WTC11 (cell line): Measurements from ENCODE around the gene HIPK2. TPM values are rescaled to one million over a fixed set of nuclear protein-coding genes. Genes with fewer than 3 reads are reported as not detected.

Source experiments
- ATAC-seq: fragments of 200-7000 bp; cut with Tn5 transposase; 2 replicates; pipeline ENCODE4 v1.10.0; 2021; ENCODE audit warnings: mild to moderate bottlenecking, moderate library complexity
- CTCF ChIA-PET: fragments of 300-600 bp; sonication (Branson Sonifier 250); formaldehyde crosslinking; loops from one replicate; lab custom pipeline; 2021; ENCODE audit warnings: antibody characterized with exemption; lab: Charles Lee
- POLR2A ChIA-PET: fragments of 350-600 bp; sonication (Branson Sonifier 250); formaldehyde crosslinking; loops from one replicate; lab custom pipeline; 2021; ENCODE audit warnings: antibody characterized with exemption; lab: Charles Lee
- DNase-seq: peaks from one replicate; pipeline ENCODE4 v3.0.0; 2021; ENCODE audit warnings: low spot score
- H3K27ac Mint-ChIP-seq: 2 replicates; pipeline ENCODE4 v1.8.0; 2021; ENCODE audit warnings: mixed read lengths
- H3K27me3 Mint-ChIP-seq: 2 replicates; pipeline ENCODE4 v1.8.0; 2021; ENCODE audit warnings: low read depth, mild to moderate bottlenecking, moderate library complexity, mixed read lengths
- H3K36me3 Mint-ChIP-seq: 2 replicates; pipeline ENCODE4 v1.8.0; 2021; ENCODE audit warnings: mixed read lengths
- H3K4me1 Mint-ChIP-seq: 2 replicates; pipeline ENCODE4 v1.8.0; 2022; ENCODE audit warnings: mixed read lengths
- H3K4me3 Mint-ChIP-seq: 2 replicates; pipeline ENCODE4 v1.8.0; 2021; ENCODE audit warnings: mild to moderate bottlenecking, moderate library complexity, mixed read lengths
- H3K9me3 Mint-ChIP-seq: 2 replicates; pipeline ENCODE4 v1.8.0; 2021; ENCODE audit warnings: mixed read lengths
- ATF6 ChIP-seq: sonication (generic); formaldehyde crosslinking; IDR thresholded peaks from 2 replicates; pipeline ENCODE4 v1.8.1; 2023; ENCODE audit warnings: mild to moderate bottlenecking, missing genetic modification reagents
- CREB1 ChIP-seq: sonication (generic); formaldehyde crosslinking; IDR thresholded peaks from 2 replicates; pipeline ENCODE4 v1.8.0; 2023; ENCODE audit warnings: mild to moderate bottlenecking, missing genetic modification reagents
- GABPB1 ChIP-seq: sonication (generic); formaldehyde crosslinking; IDR thresholded peaks from 2 replicates; pipeline ENCODE4 v1.8.1; 2023; ENCODE audit warnings: mild to moderate bottlenecking, missing genetic modification reagents
- MAX ChIP-seq: sonication (generic); formaldehyde crosslinking; IDR thresholded peaks from 2 replicates; pipeline ENCODE4 v1.8.0; 2022; ENCODE audit warnings: mild to moderate bottlenecking, missing genetic modification reagents
- PRDM15 ChIP-seq: sonication (generic); formaldehyde crosslinking; IDR thresholded peaks from 2 replicates; pipeline ENCODE4 v1.8.0; 2022; ENCODE audit warnings: missing genetic modification reagents
- SMAD4 ChIP-seq: sonication (generic); formaldehyde crosslinking; IDR thresholded peaks from 2 replicates; pipeline ENCODE4 v1.8.0; 2022; ENCODE audit warnings: mild to moderate bottlenecking, missing genetic modification reagents
- TCF7 ChIP-seq: sonication (generic); formaldehyde crosslinking; IDR thresholded peaks from 2 replicates; pipeline ENCODE4 v1.8.0; 2022; ENCODE audit warnings: mild to moderate bottlenecking, low read depth, missing genetic modification reagents, moderate library complexity
- ZNF121 ChIP-seq: sonication (generic); formaldehyde crosslinking; IDR thresholded peaks from 2 replicates; pipeline ENCODE4 v1.8.0; 2023; ENCODE audit warnings: missing genetic modification reagents
- ZNF396 ChIP-seq: fragments of 250-450 bp; sonication (Bioruptor Pico); IDR thresholded peaks from 2 replicates; pipeline ENCODE4 v1.8.0; 2021; ENCODE audit warnings: mild to moderate bottlenecking, moderate library complexity, borderline replicate concordance
- ZNF532 ChIP-seq: fragments of 250-450 bp; sonication (Bioruptor Pico); IDR thresholded peaks from 2 replicates; pipeline ENCODE4 v1.9.0; 2021; ENCODE audit warnings: mild to moderate bottlenecking, borderline replicate concordance
- total RNA-seq: library from RNA; stranded (reverse); gene quantifications from 3 replicates; pipeline ENCODE4 v1.2.3, GENCODE V29; 2021
- TF ChIP-seq, protein P1 (sequence below): sonication (generic); formaldehyde crosslinking; IDR thresholded peaks from 2 replicates; pipeline ENCODE4 v1.8.1; 2023; ENCODE audit warnings: mild to moderate bottlenecking, moderate library complexity, missing genetic modification reagents

Gene HIPK2
- total RNA-seq, 1 experiment from 2014 or later: 25.3 TPM

- no peak for TF ChIP-seq SMAD4 (CRISPR knock-in tag)
- TF ChIP-seq TCF7 (CRISPR knock-in tag): no peak
- no peak for TF ChIP-seq PRDM15
- no peak for TF ChIP-seq CREB1 (CRISPR knock-in tag)
- no peak for TF ChIP-seq ZNF396 (CRISPR knock-in tag)
- TF ChIP-seq, all 79 proteins: peak for 0
These were observed 57.6 kb downstream of the HIPK2 start (continued) for GRCh38 chr7:139720186-139720585.

DNA sequence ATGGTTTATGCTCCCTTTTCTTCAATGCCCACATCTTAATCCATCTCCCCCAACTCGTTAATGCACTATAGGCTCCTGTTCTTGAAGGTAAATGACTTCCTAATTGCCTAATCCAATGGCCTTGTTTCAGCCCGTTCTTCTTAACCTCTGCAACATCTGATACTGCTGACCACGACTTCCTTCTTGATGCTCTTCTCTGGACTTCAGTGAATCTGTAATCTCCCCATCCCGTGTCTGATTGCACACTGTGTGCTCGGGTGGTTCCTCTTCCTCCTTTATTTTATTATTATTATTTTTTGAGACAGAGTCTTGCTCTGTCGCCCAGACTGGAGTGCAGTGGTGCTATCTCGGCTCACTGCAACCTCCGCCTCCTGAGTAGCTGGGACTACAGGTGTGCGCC is 58.9 kb downstream of the HIPK2 start:
- no peak overlapping the region for H3K4me3 Mint-ChIP-seq
- no peaks in the 10 kb centered on the region for H3K27me3 Mint-ChIP-seq
- TF ChIP-seq ZNF396 (CRISPR knock-in tag): no peak
- TF ChIP-seq GABPB1 (CRISPR knock-in tag): no peak
- TF ChIP-seq MAX (CRISPR knock-in tag): no peak
- TF ChIP-seq, protein P1, sequence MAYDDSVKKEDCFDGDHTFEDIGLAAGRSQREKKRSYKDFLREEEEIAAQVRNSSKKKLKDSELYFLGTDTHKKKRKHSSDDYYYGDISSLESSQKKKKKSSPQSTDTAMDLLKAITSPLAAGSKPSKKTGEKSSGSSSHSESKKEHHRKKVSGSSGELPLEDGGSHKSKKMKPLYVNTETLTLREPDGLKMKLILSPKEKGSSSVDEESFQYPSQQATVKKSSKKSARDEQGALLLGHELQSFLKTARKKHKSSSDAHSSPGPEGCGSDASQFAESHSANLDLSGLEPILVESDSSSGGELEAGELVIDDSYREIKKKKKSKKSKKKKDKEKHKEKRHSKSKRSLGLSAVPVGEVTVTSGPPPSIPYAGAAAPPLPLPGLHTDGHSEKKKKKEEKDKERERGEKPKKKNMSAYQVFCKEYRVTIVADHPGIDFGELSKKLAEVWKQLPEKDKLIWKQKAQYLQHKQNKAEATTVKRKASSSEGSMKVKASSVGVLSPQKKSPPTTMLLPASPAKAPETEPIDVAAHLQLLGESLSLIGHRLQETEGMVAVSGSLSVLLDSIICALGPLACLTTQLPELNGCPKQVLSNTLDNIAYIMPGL (CRISPR knock-in tag): no peak
- TF ChIP-seq, all 79 proteins: peak for 0
- no peak for DNase-seq
- no peak overlapping the region for H3K27ac Mint-ChIP-seq
- no peak for ATAC-seq
- no peaks in the 10 kb centered on the region for H3K9me3 Mint-ChIP-seq
- POLR2A ChIA-PET: no interaction called here
- H3K36me3 Mint-ChIP-seq: peaks cover 19% of the 10 kb centered on the region
- CTCF ChIA-PET: no interaction called here
- H3K4me1 Mint-ChIP-seq: peaks cover 8% of the 10 kb centered on the region

DNA sequence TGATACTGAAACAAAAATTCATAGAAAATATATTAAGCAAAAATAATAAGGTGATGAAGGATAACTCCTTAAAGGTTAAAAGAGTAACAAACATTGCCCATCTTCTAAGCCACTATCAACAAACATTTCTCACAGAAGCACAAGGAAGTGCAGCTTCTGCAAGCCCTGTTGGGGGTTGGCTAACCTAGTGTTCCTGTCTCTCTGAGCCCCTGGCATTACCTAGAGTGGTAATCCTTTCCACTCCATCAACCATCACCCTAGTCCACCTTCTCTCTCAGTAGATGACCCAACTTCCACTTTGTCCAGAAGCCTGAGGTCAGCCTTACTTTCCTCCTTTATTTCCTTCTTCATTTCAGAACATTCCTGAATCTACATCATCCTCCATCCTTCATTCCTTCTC is 59.7 kb downstream of the HIPK2 start:
- H3K27me3 Mint-ChIP-seq: no peaks in the 10 kb centered on the region
- CTCF ChIA-PET: no interaction called here
- no peak overlapping the region for H3K4me3 Mint-ChIP-seq
- DNase-seq: no peak
- no peaks in the 10 kb centered on the region for H3K9me3 Mint-ChIP-seq
- TF ChIP-seq ZNF532 (no peak), ZNF121 (CRISPR knock-in tag) (no peak), CREB1 (CRISPR knock-in tag) (no peak), ATF6 (CRISPR knock-in tag) (no peak)
- TF ChIP-seq, all 79 proteins: peak for 0
- Mint-ChIP-seq H3K36me3 (peaks cover 19% of the 10 kb centered on the region), H3K27ac (no peak overlapping the region), H3K4me1 (peaks cover 15% of the 10 kb centered on the region)
- POLR2A ChIA-PET: no interaction called here
- no peak for ATAC-seq
